GOT3 (cell line): Measurements from ENCODE around the gene MPP2.
"Not testable (repeated sequence)": the region's sequence is repeated elsewhere in the genome, so short reads cannot be mapped to it uniquely, and the experiment has no call there.

Source experiments
- DNase-seq: peaks from one replicate; lab custom pipeline; 2025; ENCODE audit warnings: mixed read lengths; lab: John Stamatoyannopoulos, UW

The MPP2 gene

GRCh38 chr17:43901861-43902589 is 5.3 kb downstream of the MPP2 start:
- no peak for DNase-seq

- no peak for DNase-seq
Observed at GRCh38 chr17:43900858-43901754, 6.2 kb downstream of the MPP2 start.

- DNase-seq = peak; percentile 33
Observed at GRCh38 chr17:43900183-43900857, 7.0 kb downstream of the MPP2 start.

GRCh38 chr17:43898446-43898845 is 8.9 kb downstream of the MPP2 start:
- DNase-seq = no peak

- DNase-seq = no peak
Observed at GRCh38 chr17:43897831-43898230, 9.5 kb downstream of the MPP2 start.

GRCh38 chr17:43894494-43894893 is 12.8 kb downstream of the MPP2 start:
- DNase-seq = not testable (repeated sequence)

- DNase-seq = no peak
Observed at GRCh38 chr17:43892647-43892952, 14.7 kb downstream of the MPP2 start.

- DNase-seq = no peak
Observed at GRCh38 chr17:43891851-43892646, 15.3 kb downstream of the MPP2 start.

GRCh38 chr17:43890240-43890639 is 17.1 kb downstream of the MPP2 start:
- DNase-seq = no peak

- DNase-seq = no peak
Observed at GRCh38 chr17:43888548-43888947, 18.8 kb downstream of the MPP2 start.

- DNase-seq = no peak
Observed at GRCh38 chr17:43882761-43883415, 24.4 kb downstream of the MPP2 start.

GRCh38 chr17:43881758-43882505 is 25.4 kb downstream of the MPP2 start:
- no peak for DNase-seq

GRCh38 chr17:43881181-43881580 is 26.2 kb downstream of the MPP2 start:
- no peak for DNase-seq

- no peak for DNase-seq
Observed at GRCh38 chr17:43880420-43880991, 26.8 kb downstream of the MPP2 start.

- no peak for DNase-seq
Observed at GRCh38 chr17:43879723-43880419, 27.5 kb downstream of the MPP2 start.

- DNase-seq = peak; percentile 40
Observed at GRCh38 chr17:43878260-43879175, 28.8 kb downstream of the MPP2 start.

GRCh38 chr17:43877451-43878155 is 29.7 kb downstream of the MPP2 start:
- DNase-seq = no peak

GRCh38 chr17:43877031-43877430 is 30.3 kb downstream of the MPP2 start:
- DNase-seq = no peak
